Prostate gland (tissue), 2 donors: ENCODE measurements around the gene TOP1. TPM values are rescaled to one million over a fixed set of nuclear protein-coding genes. Genes with fewer than 3 reads are reported as not detected.

Experiments
- DNase-seq: peaks from one replicate; pipeline ENCODE4 v3.0.0-alpha.2; 2019; ENCODE audit warnings: low spot score
- H3K27ac ChIP-seq, 2 donors: fragments of 200-600 bp; sonication (generic); 2 replicates each; pipeline ENCODE4 v1.5.1; 2017 to 2019
- H3K27me3 ChIP-seq: fragments of 200-600 bp; sonication (generic); replicated peaks from 2 replicates; pipeline ENCODE4 v1.5.1; 2019; ENCODE audit not compliant: insufficient read depth
- H3K36me3 ChIP-seq, 2 donors: fragments of 200-600 bp; sonication (generic); 1 replicate in 1 of 2; 2 replicates in 1 of 2; pipeline versions ENCODE4 v1.5.1 to v1.8.1; 2017 to 2019
- H3K4me1 ChIP-seq: fragments of 200-600 bp; sonication (generic); replicated peaks from 2 replicates; pipeline ENCODE4 v1.5.1; 2019
- H3K4me3 ChIP-seq, 2 donors: fragments of 200-600 bp; sonication (generic); 2 replicates each; pipeline ENCODE4 v1.5.1; 2017 to 2019
- H3K9me3 ChIP-seq: fragments of 200-600 bp; sonication (generic); 2 replicates; pipeline ENCODE4 v1.5.1; 2017
- POLR2A ChIP-seq: fragments of 450-650 bp; IDR thresholded peaks from one replicate; pipeline ENCODE4 v1.6.1; 2016; ENCODE audit warnings: antibody characterized with exemption, mild to moderate bottlenecking
- POLR2AphosphoS5 ChIP-seq: sonication (generic); formaldehyde crosslinking; IDR thresholded peaks from one replicate; pipeline ENCODE4 v1.6.1; 2017; ENCODE audit warnings: antibody characterized with exemption
- WGBS: methylation state at CpG from one replicate; pipeline ENCODE4 v1.1.5; 2018; 5-methylcytosine and 5-hydroxymethylcytosine counted together
- intact Hi-C: fragments of 100-400 bp; cut with DNase I; formaldehyde crosslinking; loops from one replicate; pipeline ENCODE4 v1.14.2; 2022
- total RNA-seq, 2 donors: library from RNA; depleted of rRNA; stranded (reverse); fragments of >200 nt; gene quantifications; one replicate each; pipeline ENCODE4 v1.1.0, GENCODE V29; 2016
- TF ChIP-seq, protein P1 (sequence below), 4 experiments: fragments of 200-600 bp in 2 of 4; fragments of 450-650 bp in 2 of 4; sonication (generic) in 2 of 4; IDR thresholded peaks; 1 replicate in 3 of 4; 2 replicates in 1 of 4; pipeline ENCODE4 v1.5.1; 2016 to 2019; ENCODE audit warnings: antibody characterized with exemption in 4 of 4, mild to moderate bottlenecking in 2 of 4, moderate library complexity in 2 of 4

TOP1 gene
- total RNA-seq, 2 donors from 2014 or later, result 32.3 to 36.9 TPM

DNA sequence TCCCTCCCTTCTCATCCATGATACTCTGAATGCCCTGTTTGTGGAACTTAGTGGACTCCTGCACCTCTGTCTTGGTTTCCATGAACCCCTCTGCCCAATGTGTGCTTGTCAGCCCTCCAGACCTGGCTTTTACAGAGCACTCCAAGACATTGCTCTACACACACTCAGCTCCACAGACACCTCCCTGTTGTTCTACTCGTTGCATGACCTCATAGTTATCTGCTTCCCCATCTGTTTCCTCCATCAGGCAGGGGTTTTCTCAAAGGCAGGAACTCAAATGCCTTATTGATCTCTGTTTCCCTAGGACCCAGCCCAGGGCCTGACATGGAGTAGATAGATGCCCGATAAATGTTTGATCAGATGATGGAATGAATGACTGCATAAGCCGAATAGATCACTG is 122.0 kb downstream of the TOP1 start:
- DNase-seq, result no peak
- no peaks in the 10 kb centered on the region for H3K9me3 ChIP-seq
- peaks cover 6% of the 10 kb centered on the region for H3K4me1 ChIP-seq
- WGBS, result 60% methylated on average over 3 of the region's 3 CpGs
- no peaks in the 10 kb centered on the region for H3K36me3 ChIP-seq
- TF ChIP-seq POLR2A, result no peak
- TF ChIP-seq, protein P1, sequence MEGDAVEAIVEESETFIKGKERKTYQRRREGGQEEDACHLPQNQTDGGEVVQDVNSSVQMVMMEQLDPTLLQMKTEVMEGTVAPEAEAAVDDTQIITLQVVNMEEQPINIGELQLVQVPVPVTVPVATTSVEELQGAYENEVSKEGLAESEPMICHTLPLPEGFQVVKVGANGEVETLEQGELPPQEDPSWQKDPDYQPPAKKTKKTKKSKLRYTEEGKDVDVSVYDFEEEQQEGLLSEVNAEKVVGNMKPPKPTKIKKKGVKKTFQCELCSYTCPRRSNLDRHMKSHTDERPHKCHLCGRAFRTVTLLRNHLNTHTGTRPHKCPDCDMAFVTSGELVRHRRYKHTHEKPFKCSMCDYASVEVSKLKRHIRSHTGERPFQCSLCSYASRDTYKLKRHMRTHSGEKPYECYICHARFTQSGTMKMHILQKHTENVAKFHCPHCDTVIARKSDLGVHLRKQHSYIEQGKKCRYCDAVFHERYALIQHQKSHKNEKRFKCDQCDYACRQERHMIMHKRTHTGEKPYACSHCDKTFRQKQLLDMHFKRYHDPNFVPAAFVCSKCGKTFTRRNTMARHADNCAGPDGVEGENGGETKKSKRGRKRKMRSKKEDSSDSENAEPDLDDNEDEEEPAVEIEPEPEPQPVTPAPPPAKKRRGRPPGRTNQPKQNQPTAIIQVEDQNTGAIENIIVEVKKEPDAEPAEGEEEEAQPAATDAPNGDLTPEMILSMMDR (IDR thresholded peaks at IDR 0.05), result no peak
- TF ChIP-seq POLR2AphosphoS5, result no peak
- H3K27me3 ChIP-seq, result no peaks in the 10 kb centered on the region
- no peak overlapping the region for H3K27ac ChIP-seq
- H3K4me3 ChIP-seq, result no peak overlapping the region
- intact Hi-C loops, result no loop called here

DNA sequence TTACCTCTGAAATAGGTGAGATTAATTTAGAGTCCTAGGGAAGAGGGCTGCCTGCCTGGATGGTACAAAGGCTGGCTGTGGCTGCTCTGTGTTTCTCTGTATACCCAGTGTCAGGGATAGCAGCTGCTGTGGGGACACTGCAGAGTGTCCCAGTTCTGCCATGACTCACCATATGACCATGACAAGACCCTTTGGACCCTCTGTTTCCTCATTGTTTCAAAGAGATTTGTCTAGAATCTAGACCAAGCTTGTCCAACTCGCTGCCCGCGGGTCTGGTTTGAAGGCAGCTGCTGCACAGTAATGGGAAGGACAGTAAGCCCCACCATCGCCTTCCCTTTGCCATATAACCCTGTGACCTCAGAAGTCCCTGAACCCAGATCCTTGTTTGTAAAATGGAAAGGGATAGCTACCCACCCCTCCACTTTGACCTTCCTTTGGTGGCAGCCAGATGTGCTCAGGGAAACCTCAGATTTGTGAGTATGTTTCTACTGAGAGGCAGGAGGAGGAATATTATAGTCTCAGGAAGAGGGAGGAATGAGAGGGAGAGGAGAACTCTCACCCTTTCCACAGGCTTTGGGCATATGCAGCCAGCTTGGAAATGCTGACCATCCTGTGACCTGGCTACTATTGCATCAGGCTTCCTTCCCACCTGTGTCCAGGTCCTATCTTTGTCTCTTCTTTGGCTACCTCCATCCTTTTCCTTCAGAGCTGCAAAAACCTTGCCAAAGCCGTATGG is 122.7 kb downstream of the TOP1 start:
- no peak overlapping the region for H3K27ac ChIP-seq
- WGBS, result 95% methylated on average over 5 of the region's 5 CpGs
- no peaks in the 10 kb centered on the region for H3K9me3 ChIP-seq
- no peak overlapping the region for H3K4me3 ChIP-seq
- DNase-seq, result no peak
- TF ChIP-seq POLR2AphosphoS5, result no peak
- TF ChIP-seq, protein P1 (IDR thresholded peaks at IDR 0.05), result no peak
- no peak for TF ChIP-seq POLR2A
- intact Hi-C loops, result no loop called here
- peaks cover 2% of the 10 kb centered on the region for H3K4me1 ChIP-seq
- no peaks in the 10 kb centered on the region for H3K36me3 ChIP-seq
- H3K27me3 ChIP-seq, result no peaks in the 10 kb centered on the region

DNA sequence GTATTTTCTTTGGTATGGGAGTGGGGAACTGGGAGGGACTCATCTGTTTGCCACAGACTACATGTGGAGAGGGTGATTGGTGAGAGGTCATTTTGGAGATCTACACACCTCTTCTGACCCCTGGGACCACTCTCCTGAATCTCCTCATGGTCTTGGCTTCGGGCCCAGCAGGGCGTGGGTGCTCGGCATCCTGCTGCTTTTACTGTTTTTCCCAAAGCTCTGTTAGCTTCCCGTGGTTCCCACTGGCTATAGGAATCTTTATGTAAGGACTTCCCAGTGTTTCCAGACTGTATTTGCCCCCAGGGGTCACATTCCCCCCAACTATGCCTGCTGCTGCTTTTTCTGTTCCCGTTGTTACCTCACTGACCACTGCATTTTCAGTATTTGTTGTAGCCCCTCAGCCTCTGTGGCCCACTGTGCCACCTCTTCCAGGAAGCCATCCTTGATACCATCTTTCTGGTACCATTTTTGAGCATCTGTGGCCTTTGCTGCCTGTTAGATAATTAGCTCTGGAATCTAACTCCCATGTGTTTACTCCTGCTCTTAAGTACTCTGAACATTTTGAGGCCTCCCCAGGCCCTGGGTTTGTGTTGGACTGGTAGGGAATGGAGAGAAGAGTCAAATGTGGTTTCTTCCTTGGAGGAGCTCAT is 123.6 kb downstream of the TOP1 start:
- H3K4me1 ChIP-seq, result peaks cover 5% of the 10 kb centered on the region

DNA sequence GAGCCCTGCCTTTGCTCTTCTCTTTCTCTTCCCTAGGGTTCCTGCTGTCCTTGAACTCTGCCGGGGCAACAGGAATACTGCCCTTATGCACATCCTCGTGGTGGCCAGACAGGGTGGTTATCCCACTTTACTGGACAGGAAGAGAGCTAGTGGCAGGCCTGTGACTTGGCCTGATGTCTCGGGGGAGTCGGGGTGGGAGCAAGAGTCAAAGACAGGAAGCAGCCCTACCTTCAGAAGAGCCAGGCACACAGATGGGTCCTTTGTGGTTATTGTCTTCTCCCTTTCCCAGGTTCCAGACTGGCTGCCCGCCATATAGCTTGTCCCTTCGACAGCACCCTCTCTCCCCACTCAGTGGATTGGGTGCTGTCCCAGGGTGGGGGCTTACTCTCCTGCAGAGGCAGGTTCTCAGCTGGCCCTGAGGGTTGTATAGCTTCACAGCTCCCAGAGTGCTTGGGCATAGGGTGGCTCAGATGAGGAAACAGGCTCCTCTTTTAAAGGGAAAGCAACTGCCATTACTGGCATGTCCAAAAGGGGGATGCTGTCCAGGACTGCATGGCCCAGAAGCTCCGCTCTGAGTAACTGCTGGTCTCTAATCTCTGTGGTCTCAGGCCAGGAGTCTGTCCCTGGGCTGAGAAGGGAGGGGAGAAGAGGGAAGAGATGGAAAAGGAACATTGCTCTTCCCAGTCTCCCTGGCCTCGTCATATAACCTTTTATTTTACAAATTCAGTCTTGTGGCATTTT is 126.0 kb downstream of the TOP1 start:
- DNase-seq, result no peak
- H3K4me3 ChIP-seq, result no peak overlapping the region
- peaks cover 5% of the 10 kb centered on the region for H3K4me1 ChIP-seq
- WGBS, result 55% methylated on average over 8 of the region's 8 CpGs
- H3K9me3 ChIP-seq, result no peaks in the 10 kb centered on the region
- H3K27me3 ChIP-seq, result no peaks in the 10 kb centered on the region
- H3K27ac ChIP-seq, result no peak overlapping the region
- no peaks in the 10 kb centered on the region for H3K36me3 ChIP-seq
- intact Hi-C loops, result no loop called here
- TF ChIP-seq POLR2A, result no peak
- TF ChIP-seq, protein P1 (IDR thresholded peaks at IDR 0.05), result no peak
- TF ChIP-seq POLR2AphosphoS5, result no peak

More for the DNA sequence above, 123.6 kb downstream of the TOP1 start:
- intact Hi-C loops, result no loop called here
- no peak overlapping the region for H3K27ac ChIP-seq
- H3K27me3 ChIP-seq, result no peaks in the 10 kb centered on the region
- no peak for TF ChIP-seq POLR2A
- TF ChIP-seq POLR2AphosphoS5, result no peak
- TF ChIP-seq, protein P1 (IDR thresholded peaks at IDR 0.05), result no peak
- no peaks in the 10 kb centered on the region for H3K9me3 ChIP-seq
- DNase-seq, result no peak
- no peaks in the 10 kb centered on the region for H3K36me3 ChIP-seq
- H3K4me3 ChIP-seq, result no peak overlapping the region
- 45% methylated on average over 5 of the region's 5 CpGs for WGBS
